ENCODE data around the gene MISP. TPM values are rescaled to one million over a fixed set of nuclear protein-coding genes. Genes with fewer than 3 reads are reported as not detected.

MISP gene
- total and polyA plus RNA-seq, 9 of the 15 experiments (the other 6 are each of a cell fraction or from before 2014, with no cell fraction given) = 0.04 to 0.29 (median 0.05) TPM; not detected in 5

GRCh38 chr19:751501-752341 lies 809 bp downstream of the MISP start (continued):
- TF ChIP-seq NFATC3 (IDR thresholded peaks at IDR 0.05) (no peak), MTA3 (IDR thresholded peaks at IDR 0.05; ENCODE audit: borderline replicate concordance) (no peak), PCBP1 (IDR thresholded peaks at IDR 0.05; ENCODE audit: low read depth, low read length, poor library complexity, severe bottlenecking) (no peak), IRF2 (CRISPR knock-in tag; IDR thresholded peaks at IDR 0.05) (no peak), ZNF518B (CRISPR knock-in tag; IDR thresholded peaks at IDR 0.05) (no peak), NCOA6 (IDR thresholded peaks at IDR 0.05) (no peak), FIP1L1 (IDR thresholded peaks at IDR 0.05; ENCODE audit: low read depth, low read length, poor library complexity, severe bottlenecking) (no peak), THRB (CRISPR knock-in tag; conservative IDR thresholded peaks at IDR 0.05) (no peak), MLX (CRISPR knock-in tag; conservative IDR thresholded peaks at IDR 0.05) (no peak), UBTF (IDR thresholded peaks at IDR 0.05; ENCODE audit: borderline replicate concordance in 1 of 2, low read depth in 2 of 2, low read length in 2 of 2) (no peak), IRF9 (tag; IDR thresholded peaks at IDR 0.05) (no peak), ZNF347 (CRISPR knock-in tag; IDR thresholded peaks at IDR 0.05; ENCODE audit: low read depth) (no peak), ZBTB2 (IDR thresholded peaks at IDR 0.05) (no peak)
